AG10803 (cell line): Measurements from ENCODE around the gene WDFY4.

Experiments
- DNase-seq: peaks from one replicate; pipeline ENCODE4 v3.0.0; 2010; ENCODE audit warnings: low read depth
- H3K4me3 ChIP-seq: 2 replicates; pipeline ENCODE4 v1.5.1; 2011; ENCODE audit warnings: mild to moderate bottlenecking, low read length, control low read depth
- CTCF ChIP-seq: conservative IDR thresholded peaks from 2 replicates; pipeline ENCODE4 v1.5.1; 2011; ENCODE audit warnings: mild to moderate bottlenecking, low read length, control low read depth, inconsistent platforms

Gene WDFY4

GRCh38 chr10:48789486-48790456 is 105.1 kb downstream of the WDFY4 start:
- no peak for DNase-seq
- TF ChIP-seq CTCF: no peak
- H3K4me3 ChIP-seq: no peak overlapping the region

GRCh38 chr10:48790457-48791044 is 105.9 kb downstream of the WDFY4 start:
- H3K4me3 ChIP-seq: no peak overlapping the region
- no peak for TF ChIP-seq CTCF
- DNase-seq: no peak

GRCh38 chr10:48791267-48791928 is 106.7 kb downstream of the WDFY4 start:
- H3K4me3 ChIP-seq: no peak overlapping the region
- no peak for TF ChIP-seq CTCF
- DNase-seq: no peak

GRCh38 chr10:48792121-48792520 is 107.4 kb downstream of the WDFY4 start:
- no peak overlapping the region for H3K4me3 ChIP-seq
- no peak for TF ChIP-seq CTCF
- DNase-seq: peak; percentile 46

- no peak for TF ChIP-seq CTCF
- DNase-seq: peak; percentile 84
Observed at GRCh38 chr10:48792687-48793096, 108.0 kb downstream of the WDFY4 start.

GRCh38 chr10:48794074-48794473 is 109.4 kb downstream of the WDFY4 start:
- no peak overlapping the region for H3K4me3 ChIP-seq
- DNase-seq: no peak
- no peak for TF ChIP-seq CTCF

More at GRCh38 chr10:48792687-48793096, 108.0 kb downstream of the WDFY4 start:
- no peak overlapping the region for H3K4me3 ChIP-seq
